Calu3 (cell line): ENCODE data around the gene HDAC4. TPM values are rescaled to one million over a fixed set of nuclear protein-coding genes. Genes with fewer than 3 reads are reported as not detected.

ENCODE experiments used
- BruUV-seq: library from RNA; stranded (reverse); fragments of 400-500 nt; replicated peaks from 2 replicates; lab custom pipeline; 2021; lab: Mats Ljungman, UMichigan
- CTCF ChIA-PET: fragments of 300-600 bp; sonication (Branson Sonifier 250); formaldehyde crosslinking; loops from one replicate; lab custom pipeline; 2022; ENCODE audit warnings: antibody characterized with exemption; lab: Charles Lee
- DNase-seq: peaks from one replicate; pipeline ENCODE4 v3.0.0; 2022
- H3K27ac Mint-ChIP-seq: one replicate; pipeline ENCODE4 v1.8.0; 2022; ENCODE audit warnings: mixed read lengths; ENCODE audit not compliant: unreplicated experiment
- H3K27me3 Mint-ChIP-seq: one replicate; pipeline ENCODE4 v1.8.0; 2022; ENCODE audit warnings: mixed read lengths; ENCODE audit not compliant: unreplicated experiment
- H3K36me3 Mint-ChIP-seq: one replicate; pipeline ENCODE4 v1.8.0; 2022; ENCODE audit warnings: mild to moderate bottlenecking, moderate library complexity, mixed read lengths; ENCODE audit not compliant: insufficient read depth, unreplicated experiment
- H3K4me1 Mint-ChIP-seq: one replicate; pipeline ENCODE4 v1.8.0; 2022; ENCODE audit warnings: mild to moderate bottlenecking, low read depth, mixed read lengths; ENCODE audit not compliant: unreplicated experiment
- H3K4me3 Mint-ChIP-seq: one replicate; pipeline ENCODE4 v1.8.0; 2022; ENCODE audit warnings: mild to moderate bottlenecking, low read depth, moderate library complexity, mixed read lengths; ENCODE audit not compliant: unreplicated experiment
- H3K9me3 Mint-ChIP-seq: one replicate; pipeline ENCODE4 v1.8.0; 2022; ENCODE audit warnings: low read depth, mixed read lengths; ENCODE audit not compliant: unreplicated experiment
- intact Hi-C: fragments of 100-400 bp; cut with micrococcal nuclease; formaldehyde crosslinking; loops from one replicate; pipeline ENCODE4 v1.10.0; 2022; ENCODE audit not compliant: unreplicated experiment
- total RNA-seq: library from RNA; stranded (reverse); gene quantifications from 2 replicates; pipeline ENCODE4 v1.2.3, GENCODE V29; 2022
- TF ChIP-seq, protein P1 (sequence below): fragments of 200-600 bp; IDR thresholded peaks from one replicate; pipeline ENCODE4 v1.8.0; 2022; ENCODE audit warnings: antibody characterized with exemption; ENCODE audit not compliant: unreplicated experiment

HDAC4 gene
- total RNA-seq, 1 experiment from 2014 or later: 39.6 TPM

GRCh38 chr2:239423551-239423950 is 22.7 kb upstream of the HDAC4 start:
- no peaks in the 10 kb centered on the region for H3K4me1 Mint-ChIP-seq
- CTCF ChIA-PET: no interaction called here
- TF ChIP-seq, protein P1, sequence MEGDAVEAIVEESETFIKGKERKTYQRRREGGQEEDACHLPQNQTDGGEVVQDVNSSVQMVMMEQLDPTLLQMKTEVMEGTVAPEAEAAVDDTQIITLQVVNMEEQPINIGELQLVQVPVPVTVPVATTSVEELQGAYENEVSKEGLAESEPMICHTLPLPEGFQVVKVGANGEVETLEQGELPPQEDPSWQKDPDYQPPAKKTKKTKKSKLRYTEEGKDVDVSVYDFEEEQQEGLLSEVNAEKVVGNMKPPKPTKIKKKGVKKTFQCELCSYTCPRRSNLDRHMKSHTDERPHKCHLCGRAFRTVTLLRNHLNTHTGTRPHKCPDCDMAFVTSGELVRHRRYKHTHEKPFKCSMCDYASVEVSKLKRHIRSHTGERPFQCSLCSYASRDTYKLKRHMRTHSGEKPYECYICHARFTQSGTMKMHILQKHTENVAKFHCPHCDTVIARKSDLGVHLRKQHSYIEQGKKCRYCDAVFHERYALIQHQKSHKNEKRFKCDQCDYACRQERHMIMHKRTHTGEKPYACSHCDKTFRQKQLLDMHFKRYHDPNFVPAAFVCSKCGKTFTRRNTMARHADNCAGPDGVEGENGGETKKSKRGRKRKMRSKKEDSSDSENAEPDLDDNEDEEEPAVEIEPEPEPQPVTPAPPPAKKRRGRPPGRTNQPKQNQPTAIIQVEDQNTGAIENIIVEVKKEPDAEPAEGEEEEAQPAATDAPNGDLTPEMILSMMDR: no peak
- BruUV-seq: no TSS peak
- DNase-seq: no peak
- no peaks in the 10 kb centered on the region for H3K36me3 Mint-ChIP-seq
- intact Hi-C loops: no loop called here
- peaks cover 63% of the 10 kb centered on the region for H3K27me3 Mint-ChIP-seq
- H3K4me3 Mint-ChIP-seq: no peak overlapping the region
- no peaks in the 10 kb centered on the region for H3K9me3 Mint-ChIP-seq
- H3K27ac Mint-ChIP-seq: no peak overlapping the region

- TF ChIP-seq, protein P1: no peak
- CTCF ChIA-PET: no interaction called here
- no peak for DNase-seq
- Mint-ChIP-seq H3K4me3 (no peak overlapping the region), H3K9me3 (no peaks in the 10 kb centered on the region), H3K27me3 (peaks cover 63% of the 10 kb centered on the region), H3K36me3 (no peaks in the 10 kb centered on the region), H3K27ac (no peak overlapping the region), H3K4me1 (no peaks in the 10 kb centered on the region)
- intact Hi-C loops: no loop called here
- no TSS peak for BruUV-seq
Measured at GRCh38 chr2:239421851-239422250, 21.0 kb upstream of the HDAC4 start.

GRCh38 chr2:239420082-239420481 is 19.3 kb upstream of the HDAC4 start:
- CTCF ChIA-PET: no interaction called here

DNA sequence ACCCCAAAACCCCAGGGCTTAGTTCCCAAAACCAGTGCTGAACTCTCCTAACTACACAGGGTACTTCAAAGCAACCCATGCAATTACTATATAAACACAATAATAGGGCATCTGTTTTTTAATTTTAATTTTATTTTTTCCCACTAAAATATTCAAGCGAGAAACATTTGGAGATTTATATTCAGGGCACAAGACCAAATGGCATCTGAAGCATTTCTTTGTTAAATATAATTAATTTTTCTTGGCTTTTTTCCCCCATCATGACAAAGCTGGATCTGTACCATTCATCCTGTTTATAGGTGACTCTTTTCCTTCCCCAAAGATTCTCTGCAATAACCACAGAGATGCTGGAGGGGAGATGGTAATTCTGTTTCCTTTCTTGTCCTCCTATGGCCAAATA is 18.1 kb upstream of the HDAC4 start:
- BruUV-seq: no TSS peak
- peaks cover 57% of the 10 kb centered on the region for H3K27me3 Mint-ChIP-seq
- TF ChIP-seq, protein P1: no peak
- no peak overlapping the region for H3K4me3 Mint-ChIP-seq
- DNase-seq: no peak
- H3K9me3 Mint-ChIP-seq: no peaks in the 10 kb centered on the region
- CTCF ChIA-PET: no interaction called here
- no peak overlapping the region for H3K27ac Mint-ChIP-seq
- intact Hi-C loops: no loop called here
- H3K36me3 Mint-ChIP-seq: no peaks in the 10 kb centered on the region
- no peaks in the 10 kb centered on the region for H3K4me1 Mint-ChIP-seq

More at GRCh38 chr2:239420082-239420481, 19.3 kb upstream of the HDAC4 start:
- no peaks in the 10 kb centered on the region for H3K36me3 Mint-ChIP-seq
- TF ChIP-seq, protein P1: no peak
- no TSS peak for BruUV-seq
- no peak overlapping the region for H3K4me3 Mint-ChIP-seq
- DNase-seq: no peak
- no peaks in the 10 kb centered on the region for H3K9me3 Mint-ChIP-seq
- peaks cover 63% of the 10 kb centered on the region for H3K27me3 Mint-ChIP-seq
- intact Hi-C loops: no loop called here
- H3K4me1 Mint-ChIP-seq: no peaks in the 10 kb centered on the region
- H3K27ac Mint-ChIP-seq: no peak overlapping the region
